HEK293T (cell line): ENCODE data around the gene PRSS23.

ENCODE experiments used
- ARNT ChIP-seq: fragments of 450-650 bp; IDR thresholded peaks from 2 replicates; pipeline ENCODE4 v1.6.1; 2017; ENCODE audit warnings: mild to moderate bottlenecking
- BHLHE40 ChIP-seq: fragments of 450-650 bp; IDR thresholded peaks from 2 replicates; pipeline ENCODE4 v1.6.1; 2016; ENCODE audit warnings: mild to moderate bottlenecking, moderate library complexity, borderline replicate concordance
- CTBP1 ChIP-seq: fragments of 450-650 bp; IDR thresholded peaks from 2 replicates; pipeline ENCODE4 v1.6.1; 2016; ENCODE audit warnings: borderline replicate concordance
- ELF4 ChIP-seq: fragments of 450-650 bp; IDR thresholded peaks from 2 replicates; pipeline ENCODE4 v1.6.1; 2017; ENCODE audit warnings: antibody characterized with exemption
- HDGF ChIP-seq: fragments of 450-650 bp; IDR thresholded peaks from 2 replicates; pipeline ENCODE4 v1.6.1; 2017; ENCODE audit warnings: antibody characterized with exemption, borderline replicate concordance
- NFRKB ChIP-seq: fragments of 450-650 bp; IDR thresholded peaks from 2 replicates; pipeline ENCODE4 v1.6.1; 2016; ENCODE audit warnings: mild to moderate bottlenecking, moderate library complexity
- SP1 ChIP-seq: fragments of 450-650 bp; IDR thresholded peaks from 2 replicates; pipeline ENCODE4 v1.6.1; 2017
- SUZ12 ChIP-seq: fragments of 450-650 bp; IDR thresholded peaks from 2 replicates; pipeline ENCODE4 v1.6.1; 2016; ENCODE audit warnings: mild to moderate bottlenecking
- TARDBP ChIP-seq: fragments of 450-650 bp; IDR thresholded peaks from 2 replicates; pipeline ENCODE4 v1.6.1; 2016

DNA sequence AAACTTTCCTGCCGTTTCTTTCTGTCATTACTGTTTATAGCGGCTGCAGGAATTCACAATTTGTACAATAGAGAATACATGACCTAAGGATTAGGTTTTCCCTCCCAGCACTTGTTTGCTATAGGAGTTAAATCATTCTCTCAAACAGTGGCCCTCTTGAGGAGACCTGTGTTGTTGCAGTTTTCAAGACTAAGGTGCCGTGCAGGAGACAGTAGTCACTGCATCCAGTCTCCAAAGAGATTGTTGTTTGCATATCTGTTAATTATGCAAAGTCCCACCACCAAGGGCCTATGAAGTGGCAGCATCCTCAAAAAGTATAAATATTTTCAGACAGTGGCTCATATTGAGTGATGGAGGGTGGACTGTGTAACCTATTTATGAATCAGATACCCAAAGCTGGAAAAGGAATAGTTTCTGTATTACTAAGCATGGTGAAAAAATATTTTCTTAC is 2.3 kb downstream of the PRSS23 start:
- no peak for TF ChIP-seq SUZ12
- no peak for TF ChIP-seq ARNT
- no peak for TF ChIP-seq SP1
- TF ChIP-seq HDGF, result no peak
- TF ChIP-seq BHLHE40, result no peak
- no peak for TF ChIP-seq TARDBP
- no peak for TF ChIP-seq CTBP1
- TF ChIP-seq ELF4, result no peak
- TF ChIP-seq NFRKB, result no peak
